HepG2 (cell line): ENCODE measurements around the gene RETREG2. TPM values are rescaled to one million over a fixed set of nuclear protein-coding genes. Genes with fewer than 3 reads are reported as not detected.

Experiments
- ARID3A ChIP-seq: IDR thresholded peaks from 2 replicates; pipeline ENCODE4 v1.6.1; 2012; ENCODE audit warnings: low read depth, low read length, improper control_type of control experiment
- ATF3 ChIP-seq: sonication (generic); formaldehyde crosslinking; IDR thresholded peaks from 2 replicates; pipeline ENCODE4 v1.4.0; 2020; ENCODE audit warnings: missing genetic modification reagents
- IRF9 ChIP-seq: sonication (generic); formaldehyde crosslinking; IDR thresholded peaks from 2 replicates; pipeline ENCODE4 v1.8.0; 2022; ENCODE audit warnings: missing genetic modification reagents, mild to moderate bottlenecking, borderline replicate concordance
- MEIS1 ChIP-seq: sonication (generic); formaldehyde crosslinking; IDR thresholded peaks from 2 replicates; pipeline ENCODE4 v1.9.0; 2021; ENCODE audit warnings: mild to moderate bottlenecking, missing genetic modification reagents, moderate library complexity, borderline replicate concordance
- MLXIP ChIP-seq: sonication (generic); formaldehyde crosslinking; IDR thresholded peaks from 2 replicates; pipeline ENCODE4 v1.9.0; 2021; ENCODE audit warnings: missing genetic modification reagents, borderline replicate concordance
- PAXIP1 ChIP-seq: sonication (generic); formaldehyde crosslinking; conservative IDR thresholded peaks from 2 replicates; pipeline ENCODE4 v1.4.0; 2020; ENCODE audit warnings: mild to moderate bottlenecking, missing genetic modification reagents, moderate library complexity
- PRDM15 ChIP-seq: sonication (generic); formaldehyde crosslinking; IDR thresholded peaks from 2 replicates; pipeline ENCODE4 v1.4.0; 2020; ENCODE audit warnings: missing genetic modification reagents
- RBM22 ChIP-seq: fragments of 200-400 bp; formaldehyde crosslinking; optimal IDR thresholded peaks from 2 replicates; pipeline ENCODE3; 2017; ENCODE audit warnings: mild to moderate bottlenecking, low read length, moderate library complexity
- SCMH1 ChIP-seq: sonication (generic); formaldehyde crosslinking; IDR thresholded peaks from 2 replicates; pipeline ENCODE4 v1.9.0; 2021; ENCODE audit warnings: missing genetic modification reagents, mild to moderate bottlenecking, borderline replicate concordance
- THAP7 ChIP-seq: sonication (generic); formaldehyde crosslinking; IDR thresholded peaks from 2 replicates; pipeline ENCODE4 v1.8.1; 2023; ENCODE audit warnings: mild to moderate bottlenecking, missing genetic modification reagents
- ZNF780A ChIP-seq: sonication (generic); formaldehyde crosslinking; IDR thresholded peaks from 2 replicates; pipeline ENCODE4 v1.8.0; 2022; ENCODE audit warnings: mild to moderate bottlenecking, missing genetic modification reagents, moderate library complexity
- polyA plus RNA-seq, 8 experiments: library from polyadenylated mRNA; depleted of rRNA in 3 of 8; stranded (reverse) in 7 of 8; unstranded in 1 of 8; fragments of >200 nt; fragmentation: Illumina TruSeq in 4 of 8; extraction: Trizol in 4 of 8; gene quantifications; 2 replicates each; pipeline versions ENCODE4 v1.2.1 to v1.2.3, GENCODE V29; 2011 to 2016; ENCODE audit warnings: low read depth in 4 of 8, missing spikeins in 1 of 8, mixed read lengths in 1 of 8; ENCODE audit not compliant: insufficient read depth in 1 of 8
- total RNA-seq, 5 experiments: library from RNA; depleted of rRNA; stranded (reverse); fragments of >200 nt; fragmentation: Illumina TruSeq; extraction: Trizol; gene quantifications; 2 replicates each; pipeline ENCODE4 v1.2.3, GENCODE V29; 2016; ENCODE audit warnings: low read depth in 1 of 5

RETREG2 gene
- total and polyA plus RNA-seq, 2 of the 13 experiments (the other 11 are each of a cell fraction or from before 2014, with no cell fraction given), result 86.0 to 134 TPM

GRCh38 chr2:219177552-219178376 lies at the start of gene RETREG2 (continued):
- peak; percentile 67; the same call in 1 of the 2 replicates for TF ChIP-seq PAXIP1 (CRISPR knock-in tag)
- no peak for TF ChIP-seq MLXIP (CRISPR knock-in tag)
- no peak for TF ChIP-seq SCMH1
- no peak; the same call in 1 of the 2 replicates for TF ChIP-seq ZNF780A (CRISPR knock-in tag)
- TF ChIP-seq IRF9 (CRISPR knock-in tag), result peak; percentile 79; the same call in 1 of the 2 replicates
- TF ChIP-seq PRDM15, result 0 out of 2 replicates have a peak, but pooled peaks have one; percentile 43
- TF ChIP-seq MEIS1 (CRISPR knock-in tag), result 0 out of 2 replicates have a peak, but pooled peaks have one; percentile 70
- peak; percentile 39; the same call in 1 of the 2 replicates for TF ChIP-seq ATF3 (CRISPR knock-in tag)
- peak; percentile 76 for TF ChIP-seq RBM22
- TF ChIP-seq THAP7 (CRISPR knock-in tag), result no peak
- TF ChIP-seq ARID3A, result no peak
